Measurements from ENCODE around the gene SAP30L. TPM values are rescaled to one million over a fixed set of nuclear protein-coding genes. Genes with fewer than 3 reads are reported as not detected.

Gene SAP30L
- total and polyA plus RNA-seq, 2 of the 4 experiments (the other 2 are of a cell fraction) = 9.7 to 17.6 TPM

DNA sequence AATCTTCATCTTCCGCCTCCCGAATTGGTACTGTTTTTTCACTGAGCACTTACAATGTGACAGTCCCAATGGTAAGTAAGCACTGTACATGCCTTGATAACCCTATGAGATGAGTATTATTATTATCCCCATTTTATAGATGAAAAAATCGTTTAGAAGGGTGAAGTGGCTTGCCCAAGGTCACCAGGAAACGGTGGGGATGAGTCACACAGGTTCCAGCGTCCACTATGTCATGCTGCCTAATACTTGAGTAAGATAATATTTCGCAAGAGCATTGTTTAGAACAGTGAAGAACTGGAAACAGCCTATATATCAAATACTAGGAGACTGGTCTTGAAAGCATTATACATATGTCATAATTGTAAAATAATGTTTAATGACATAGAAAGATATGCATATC lies 19.4 kb downstream of the SAP30L start:
- dilution Hi-C loops (cut with HindIII; ENCODE audit: low sequenced_read_pairs, unreplicated experiment) (no loop called here), in situ Hi-C loops (cut with MboI; ENCODE audit: low sequenced_read_pairs) (loop anchor here (5.0 to 25.0 kb wide), 2 partner anchors 142 to 347 kb away; no protein-coding TSS in a partner anchor), intact Hi-C loops (cut with micrococcal nuclease) (loop anchor here (5.0 kb wide), 2 partner anchors 347 to 393 kb away; no protein-coding TSS in a partner anchor)
- H4K20me1 ChIP-seq (ENCODE audit: insufficient read depth, low read length) = peaks cover 3% of the 10 kb centered on the region; the same call in 1 of the 2 replicates
- DNase-seq (peak; percentile 74), ATAC-seq (ENCODE audit: low read depth) (peak; percentile 7; the same call in 1 of the 2 replicates)
- H2AK9ac ChIP-seq (replicated peaks; ENCODE audit: low read depth, low read length, poor library complexity) = no peak overlapping the region
- WGBS, 2 experiments (ENCODE audit: extremely low coverage in 2 of 2, insufficient read length in 1 of 2) = no CpG with 5 or more reads among the region's 6 CpGs
- TF ChIP-seq, protein P1, sequence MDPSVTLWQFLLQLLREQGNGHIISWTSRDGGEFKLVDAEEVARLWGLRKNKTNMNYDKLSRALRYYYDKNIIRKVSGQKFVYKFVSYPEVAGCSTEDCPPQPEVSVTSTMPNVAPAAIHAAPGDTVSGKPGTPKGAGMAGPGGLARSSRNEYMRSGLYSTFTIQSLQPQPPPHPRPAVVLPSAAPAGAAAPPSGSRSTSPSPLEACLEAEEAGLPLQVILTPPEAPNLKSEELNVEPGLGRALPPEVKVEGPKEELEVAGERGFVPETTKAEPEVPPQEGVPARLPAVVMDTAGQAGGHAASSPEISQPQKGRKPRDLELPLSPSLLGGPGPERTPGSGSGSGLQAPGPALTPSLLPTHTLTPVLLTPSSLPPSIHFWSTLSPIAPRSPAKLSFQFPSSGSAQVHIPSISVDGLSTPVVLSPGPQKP (IDR thresholded peaks at IDR 0.05; ENCODE audit: borderline replicate concordance, low read depth, low read length) = no peak
- TF ChIP-seq FOS (IDR thresholded peaks at IDR 0.05; ENCODE audit: low read depth, low read length) = peak; percentile 62
- TF ChIP-seq CEBPB (IDR thresholded peaks at IDR 0.05; ENCODE audit: low read depth, low read length) = peak; percentile 97
- H3K4me1 ChIP-seq (ENCODE audit: control insufficient read depth, insufficient read depth, low read length) = peaks cover 2% of the 10 kb centered on the region; the same call in 1 of the 2 replicates
- no peak overlapping the region for H2BK5ac ChIP-seq (ENCODE audit: low read depth, low read length, poor library complexity, severe bottlenecking)
- no peaks in the 10 kb centered on the region for H3K36me3 ChIP-seq (ENCODE audit: control insufficient read depth, insufficient read depth, low read length)
- no peak overlapping the region for H3K4me2 ChIP-seq (ENCODE audit: low read depth, low read length)
- no peak overlapping the region for H3K4me3 ChIP-seq (ENCODE audit: insufficient read depth, low read depth, low read length)
- no peak overlapping the region for H3K18ac ChIP-seq (ENCODE audit: low read depth, low read length)
- H3K27me3 ChIP-seq (ENCODE audit: control insufficient read depth, insufficient read depth, low read length) = peaks cover 11% of the 10 kb centered on the region
- no peak overlapping the region for H2BK15ac ChIP-seq (ENCODE audit: low read depth, low read length)
- no peak overlapping the region for H2BK120ac ChIP-seq (ENCODE audit: low read depth, low read length)
- no peak overlapping the region for H4K91ac ChIP-seq (ENCODE audit: insufficient read depth, low read depth, low read length)
- H4K5ac ChIP-seq (ENCODE audit: low read depth, low read length) = no peak overlapping the region
- H3K14ac ChIP-seq (replicated peaks; ENCODE audit: low read depth, low read length) = no peak overlapping the region
- H3K23ac ChIP-seq (ENCODE audit: low read depth, low read length) = no peak overlapping the region
- H3K9me3 ChIP-seq (ENCODE audit: control insufficient read depth, insufficient read depth, low read length) = no peaks in the 10 kb centered on the region
- POLR2A ChIA-PET (ENCODE audit: unreplicated experiment) = no interaction called here
- H3K27ac ChIP-seq (ENCODE audit: insufficient read depth, low read length) = no peak overlapping the region
- no peak overlapping the region for H3K56ac ChIP-seq (ENCODE audit: extremely low read depth, insufficient read depth, low read length)
- no peaks in the 10 kb centered on the region for H3K79me1 ChIP-seq (ENCODE audit: low read depth in 1 of 2, low read length in 2 of 2)
- CTCF ChIA-PET = interaction anchor here (0.6 kb wide), 1 partner anchor 618 kb away, joined by 3 read pairs; no protein-coding TSS in a partner anchor
- no peak overlapping the region for H2AK5ac ChIP-seq (ENCODE audit: low read depth, low read length)
- H2BK20ac ChIP-seq (ENCODE audit: low read depth, low read length) = no peak overlapping the region
- H3K4ac ChIP-seq (ENCODE audit: low read depth, low read length) = no peak overlapping the region
- H3K9ac ChIP-seq (ENCODE audit: low read depth, low read length) = no peak overlapping the region
- H3K9me1 ChIP-seq (ENCODE audit: insufficient read depth, low read length) = no peaks in the 10 kb centered on the region
- no peak overlapping the region for H4K8ac ChIP-seq (ENCODE audit: low read depth in 2 of 2, low read length in 2 of 2)
- no peak overlapping the region for H2AFZ ChIP-seq (replicated peaks; ENCODE audit: low read length, poor library complexity)
- BruUV-seq (replicated peaks) = no TSS peak

Measured in IMR-90 (cell line).